GM19395 (cell line): ENCODE measurements around the gene CHRM1.

Source experiments
- ATAC-seq: cut with Tn5 transposase; IDR thresholded peaks from one replicate; pipeline ENCODE4 v1.9.1; 2021; ENCODE audit warnings: mild to moderate bottlenecking, moderate library complexity; ENCODE audit not compliant: unreplicated experiment

CHRM1 gene

GRCh38 chr11:62908468-62909072, 12.6 kb downstream of the CHRM1 start:
- no peak for ATAC-seq

- ATAC-seq, result no peak
Measured at GRCh38 chr11:62905927-62906531, 15.1 kb downstream of the CHRM1 start.

GRCh38 chr11:62905296-62905695, 15.9 kb downstream of the CHRM1 start:
- no peak for ATAC-seq

- no peak for ATAC-seq
Measured at GRCh38 chr11:62902932-62903331, 18.2 kb downstream of the CHRM1 start.

- no peak for ATAC-seq
Measured at GRCh38 chr11:62898027-62898426, 23.1 kb downstream of the CHRM1 start.

GRCh38 chr11:62897311-62897710, 23.9 kb downstream of the CHRM1 start:
- ATAC-seq, result no peak

GRCh38 chr11:62896049-62896448, 25.1 kb downstream of the CHRM1 start:
- ATAC-seq, result no peak

- no peak for ATAC-seq
Measured at GRCh38 chr11:62895501-62895900, 25.7 kb downstream of the CHRM1 start.

- ATAC-seq, result no peak
Measured at GRCh38 chr11:62892077-62892922, 28.9 kb downstream of the CHRM1 start.

- no peak for ATAC-seq
Measured at GRCh38 chr11:62889484-62890437, 31.4 kb downstream of the CHRM1 start.

- ATAC-seq, result no peak
Measured at GRCh38 chr11:62889126-62889483, 32.1 kb downstream of the CHRM1 start.

- no peak for ATAC-seq
Measured at GRCh38 chr11:62888406-62888805, 32.8 kb downstream of the CHRM1 start.

GRCh38 chr11:62885137-62885750, 35.9 kb downstream of the CHRM1 start:
- no peak for ATAC-seq

- no peak for ATAC-seq
Measured at GRCh38 chr11:62883673-62884072, 37.5 kb downstream of the CHRM1 start.

GRCh38 chr11:62882788-62883501, 38.2 kb downstream of the CHRM1 start:
- ATAC-seq, result no peak

- no peak for ATAC-seq
Measured at GRCh38 chr11:62882431-62882749, 38.8 kb downstream of the CHRM1 start.

- ATAC-seq, result peak; percentile 43
Measured at GRCh38 chr11:62881579-62882430, 39.4 kb downstream of the CHRM1 start.

GRCh38 chr11:62880803-62881578, 40.2 kb downstream of the CHRM1 start, which contains the start of gene SLC3A2:
Gene SLC3A2 (plus strand): TSS chr11:62880896. CDS start chr11:62881024, 128 bp downstream.
- ATAC-seq, result peak; percentile 76
